HCT116 (cell line): ENCODE data around the gene TNFAIP3. TPM values are rescaled to one million over a fixed set of nuclear protein-coding genes. Genes with fewer than 3 reads are reported as not detected.

Experiments used
- ATAC-seq: fragments of 200-7000 bp; cut with Tn5 transposase; 2 replicates; pipeline ENCODE4 v1.9.1; 2020; ENCODE audit warnings: mild to moderate bottlenecking, moderate library complexity
- BruUV-seq: library from RNA; stranded (reverse); fragments of 400-500 nt; replicated peaks from 2 replicates; lab custom pipeline; 2021; lab: Mats Ljungman, UMichigan
- CTCF ChIA-PET: fragments of 300-600 bp; sonication (Branson Sonifier 250); formaldehyde crosslinking; loops from one replicate; lab custom pipeline; 2021; ENCODE audit warnings: antibody characterized with exemption; lab: Charles Lee
- POLR2A ChIA-PET: fragments of 300-600, 350-600 bp; sonication (Branson Sonifier 250); formaldehyde crosslinking; loops from one replicate; lab custom pipeline; 2021; ENCODE audit warnings: antibody characterized with exemption; lab: Charles Lee
- RAD21 ChIA-PET, 2 experiments: fragments of 300-600 bp; sonication (Branson Sonifier 250); formaldehyde crosslinking; loops; one replicate each; lab custom pipeline; 2023; ENCODE audit warnings: low total read pairs in 2 of 2; ENCODE audit not compliant: uncharacterized antibody in 2 of 2, unreplicated experiment in 2 of 2, low non-redundant PET in 1 of 2; lab: Charles Lee
- DNase-seq: peaks from one replicate; pipeline ENCODE4 v3.0.0-alpha.2; 2010; ENCODE audit warnings: low read depth, low spot score
- H2AFZ ChIP-seq: fragments of 200-600 bp; shearing (Covaris generic), sonication (generic); 2 replicates; pipeline ENCODE4 v1.6.1; 2017; ENCODE audit warnings: low read depth, mixed run types, mixed read lengths, antibody characterized with exemption, low read length; ENCODE audit not compliant: poor library complexity, severe bottlenecking
- H3K27ac ChIP-seq: 2 replicates; pipeline ENCODE4 v1.5.1; 2012; ENCODE audit warnings: low read depth, low read length
- H3K27me3 ChIP-seq: fragments of 200-600 bp; sonication (generic); 2 replicates; pipeline ENCODE4 v1.6.1; 2016; ENCODE audit warnings: mixed run types, low read length, mixed read lengths; ENCODE audit not compliant: insufficient read depth
- H3K36me3 ChIP-seq, 2 experiments: fragments of 200-500 bp in 1 of 2; fragments of 200-600 bp in 1 of 2; sonication (Bioruptor generic) in 1 of 2; sonication (generic) in 1 of 2; 2 replicates each; pipeline versions ENCODE4 v1.5.1 to v1.6.1; 2014 to 2016; ENCODE audit warnings: low read length in 2 of 2, inconsistent platforms in 1 of 2, mixed read lengths in 1 of 2, mixed run types in 1 of 2; ENCODE audit not compliant: insufficient read depth in 2 of 2, control insufficient read depth in 1 of 2
- H3K4me1 ChIP-seq, 2 experiments: fragments of 200-600 bp in 1 of 2; sonication (generic) in 1 of 2; 2 replicates each; pipeline versions ENCODE4 v1.5.1 to v1.6.1; 2012 to 2017; ENCODE audit warnings: low read length in 2 of 2, inconsistent platforms in 1 of 2, mild to moderate bottlenecking in 1 of 2, mixed read lengths in 1 of 2, mixed run types in 1 of 2, moderate library complexity in 1 of 2; ENCODE audit not compliant: insufficient read depth in 2 of 2, control insufficient read depth in 1 of 2
- H3K4me2 ChIP-seq: fragments of 200-600 bp; sonication (generic); 2 replicates; pipeline ENCODE4 v1.6.1; 2017; ENCODE audit warnings: mixed run types, low read length, mixed read lengths
- H3K4me3 ChIP-seq, 2 experiments: fragments of 200-600 bp in 1 of 2; sonication (generic) in 1 of 2; replicated peaks in 1 of 2; 2 replicates each; pipeline ENCODE4 v1.5.1; 2011 to 2016; ENCODE audit warnings: low read length in 2 of 2, control low read depth in 1 of 2, low read depth in 1 of 2, mild to moderate bottlenecking in 1 of 2, mixed read lengths in 1 of 2, mixed run types in 1 of 2
- H3K79me2 ChIP-seq: fragments of 200-600 bp; sonication (generic); 2 replicates; pipeline ENCODE4 v1.6.1; 2017; ENCODE audit warnings: mild to moderate bottlenecking, mixed run types, low read length, moderate library complexity, mixed read lengths; ENCODE audit not compliant: insufficient read depth
- H3K9ac ChIP-seq: fragments of 200-600 bp; sonication (generic); 2 replicates; pipeline ENCODE4 v1.6.1; 2016; ENCODE audit warnings: low read length, mixed read lengths
- H3K9me2 ChIP-seq: fragments of 200-600 bp; sonication (generic), shearing (Covaris generic); 2 replicates; pipeline ENCODE4 v1.6.1; 2017; ENCODE audit warnings: mixed run types, mild to moderate bottlenecking, moderate library complexity; ENCODE audit not compliant: insufficient read depth
- H3K9me3 ChIP-seq, 2 experiments: fragments of 200-500 bp in 1 of 2; fragments of 200-600 bp in 1 of 2; sonication (Bioruptor generic) in 1 of 2; sonication (generic) in 1 of 2; 2 replicates each; pipeline ENCODE4 v1.6.1; 2014 to 2017; ENCODE audit warnings: low read length in 2 of 2, mixed read lengths in 2 of 2, inconsistent platforms in 1 of 2, low read depth in 1 of 2, mild to moderate bottlenecking in 1 of 2, mixed run types in 1 of 2, moderate library complexity in 1 of 2; ENCODE audit not compliant: control insufficient read depth in 1 of 2, insufficient read depth in 1 of 2
- H4K20me1 ChIP-seq: fragments of 200-600 bp; sonication (generic), shearing (Covaris generic); 2 replicates; pipeline ENCODE4 v1.6.1; 2017; ENCODE audit warnings: mixed run types, mild to moderate bottlenecking, moderate library complexity; ENCODE audit not compliant: insufficient read depth
- ATF3 ChIP-seq: IDR thresholded peaks from 2 replicates; pipeline ENCODE4 v1.6.1; 2012
- CBX3 ChIP-seq: IDR thresholded peaks from 2 replicates; pipeline ENCODE4 v1.6.1; 2012; ENCODE audit warnings: low read depth
- CEBPB ChIP-seq: IDR thresholded peaks from 2 replicates; pipeline ENCODE4 v1.6.1; 2012; ENCODE audit warnings: low read depth
- EGR1 ChIP-seq: IDR thresholded peaks from 2 replicates; pipeline ENCODE4 v1.6.1; 2012; ENCODE audit warnings: low read depth
- ELF1 ChIP-seq: IDR thresholded peaks from 2 replicates; pipeline ENCODE4 v1.6.1; 2012; ENCODE audit warnings: low read depth, borderline replicate concordance
- EZH2 ChIP-seq: fragments of 200-600 bp; sonication (generic); IDR thresholded peaks from 2 replicates; pipeline ENCODE4 v1.6.1; 2017; ENCODE audit warnings: antibody characterized with exemption, mixed run types
- EZH2phosphoT487 ChIP-seq: fragments of 200-600 bp; IDR thresholded peaks from 2 replicates; pipeline ENCODE4 v1.6.1; 2018; ENCODE audit warnings: antibody characterized with exemption, borderline replicate concordance
- FOSL1 ChIP-seq: IDR thresholded peaks from 2 replicates; pipeline ENCODE4 v1.6.1; 2012; ENCODE audit warnings: low read depth
- JUND ChIP-seq: IDR thresholded peaks from 2 replicates; pipeline ENCODE4 v1.6.1; 2012
- POLR2A ChIP-seq: IDR thresholded peaks from 2 replicates; pipeline ENCODE4 v1.7.0; 2011; ENCODE audit warnings: borderline replicate concordance; ENCODE audit not compliant: insufficient read depth, insufficient read length; ENCODE audit errors: extremely low read depth
- POLR2AphosphoS5 ChIP-seq: IDR thresholded peaks from 2 replicates; pipeline ENCODE4 v1.6.1; 2011; ENCODE audit warnings: mild to moderate bottlenecking, low read depth, low read length, moderate library complexity
- RAD21 ChIP-seq: IDR thresholded peaks from 2 replicates; pipeline ENCODE4 v1.6.1; 2012; ENCODE audit warnings: low read depth, mild to moderate bottlenecking
- SIN3A ChIP-seq: IDR thresholded peaks from 2 replicates; pipeline ENCODE4 v1.6.1; 2012; ENCODE audit warnings: low read depth
- SRF ChIP-seq: IDR thresholded peaks from 2 replicates; pipeline ENCODE4 v1.6.1; 2012; ENCODE audit warnings: low read depth
- TCF7L2 ChIP-seq: IDR thresholded peaks from 2 replicates; pipeline ENCODE4 v1.7.0; 2011; ENCODE audit warnings: borderline replicate concordance, inconsistent platforms; ENCODE audit not compliant: insufficient read depth, insufficient read length; ENCODE audit errors: extremely low read depth
- YY1 ChIP-seq: IDR thresholded peaks from 2 replicates; pipeline ENCODE4 v1.6.1; 2011; ENCODE audit warnings: low read length, low read depth, moderate library complexity, mild to moderate bottlenecking; ENCODE audit not compliant: insufficient replicate concordance; ENCODE audit errors: extremely low read depth
- ZNF274 ChIP-seq: fragments of 200-500 bp; sonication (Bioruptor generic); IDR thresholded peaks from 2 replicates; pipeline ENCODE4 v1.6.1; 2014; ENCODE audit warnings: mild to moderate bottlenecking, low read depth, low read length, inconsistent platforms
- intact Hi-C: fragments of 100-400 bp; cut with micrococcal nuclease; formaldehyde crosslinking; loops from 2 replicates; pipeline ENCODE4 v1.10.0; 2022
- total RNA-seq: library from RNA; stranded (reverse); gene quantifications from one replicate; pipeline ENCODE4 v1.2.1, GENCODE V29; 2021; ENCODE audit not compliant: unreplicated experiment

Gene TNFAIP3
- total RNA-seq, 1 experiment from 2014 or later: 4.4 TPM

DNA sequence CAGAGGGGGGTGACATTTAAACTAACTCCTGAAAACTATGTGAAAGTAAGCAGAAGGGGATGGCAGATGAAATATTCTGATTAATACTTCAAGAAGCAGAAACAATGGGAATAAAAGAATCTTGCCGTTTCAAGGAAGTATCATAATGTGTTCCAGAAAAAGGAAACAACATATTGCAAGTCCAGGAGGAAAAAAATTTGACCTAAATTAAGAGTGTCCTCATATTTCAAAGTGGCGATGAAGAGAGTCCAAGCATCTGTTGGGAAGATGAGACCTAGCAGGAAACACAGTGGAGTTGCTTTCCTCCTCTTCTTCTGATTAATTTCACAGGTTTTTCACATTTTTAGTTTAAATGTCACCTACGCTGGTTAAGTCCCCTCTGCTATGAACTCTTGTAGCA, 45.6 kb upstream of the TNFAIP3 start:
- Histone ChIP-seq H4K20me1 (no peaks in the 10 kb centered on the region), H3K4me1 (no peaks in the 10 kb centered on the region), H3K9ac (no peak overlapping the region), H3K4me3 (no peak overlapping the region), H3K9me2 (no peaks in the 10 kb centered on the region), H3K27ac (no peak overlapping the region), H2AFZ (no peak overlapping the region), H3K9me3 (no peaks in the 10 kb centered on the region), H3K36me3 (no peaks in the 10 kb centered on the region), H3K27me3 (no peaks in the 10 kb centered on the region), H3K4me2 (no peak overlapping the region), H3K79me2 (no peaks in the 10 kb centered on the region)
- CTCF ChIA-PET: no interaction called here
- intact Hi-C loops: no loop called here
- DNase-seq (no peak), ATAC-seq (no peak)
- RAD21 ChIA-PET: no interaction called here
- TF ChIP-seq SIN3A (no peak), YY1 (no peak), EZH2phosphoT487 (no peak), ZNF274 (no peak), TCF7L2 (no peak)
- no TSS peak for BruUV-seq
- POLR2A ChIA-PET: no interaction called here

DNA sequence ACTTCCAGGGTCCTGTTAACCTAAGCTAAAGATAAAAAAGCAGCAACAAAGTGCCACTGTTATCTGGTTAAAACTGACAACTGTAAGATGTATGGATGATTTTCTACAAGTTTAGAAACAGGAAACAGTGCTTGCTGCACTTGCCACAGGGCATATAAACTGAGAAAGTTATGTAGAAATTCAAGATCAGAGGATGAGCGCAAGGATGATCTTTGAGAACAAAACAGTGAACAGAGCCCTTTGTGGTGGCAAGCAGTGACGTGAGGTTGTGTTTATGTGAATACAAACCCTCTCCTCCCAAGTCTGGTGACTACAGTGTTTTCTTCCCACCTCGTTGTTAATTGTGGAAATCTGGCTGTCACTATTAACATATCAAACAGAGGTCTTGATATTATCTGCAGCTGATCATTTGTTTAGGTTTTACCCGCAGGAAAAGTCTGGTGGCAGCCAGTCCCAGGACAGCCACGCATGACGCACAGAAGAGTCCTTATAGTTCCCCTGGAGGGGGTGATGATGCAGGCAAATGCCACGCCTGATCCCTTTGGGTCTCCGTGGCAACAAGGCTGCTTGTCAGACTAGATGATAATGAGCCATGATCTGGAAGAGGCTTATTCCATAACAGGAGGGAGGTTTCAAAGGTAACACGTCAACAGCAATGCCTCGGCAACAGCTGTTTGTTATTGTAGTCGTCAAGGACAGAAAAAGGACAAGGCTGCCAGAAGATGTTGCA, 43.1 kb upstream of the TNFAIP3 start:
- no peak for TF ChIP-seq SIN3A
- no peak for TF ChIP-seq YY1
- TF ChIP-seq RAD21: no peak
- no peak for TF ChIP-seq POLR2AphosphoS5
- no peak for TF ChIP-seq EZH2
- TF ChIP-seq CEBPB: no peak
- TF ChIP-seq EGR1: no peak
- no peak for TF ChIP-seq ELF1
- no peak for TF ChIP-seq POLR2A
- TF ChIP-seq SRF: no peak
- no peak for TF ChIP-seq ZNF274
- TF ChIP-seq JUND: no peak
- no peak for TF ChIP-seq TCF7L2
- no peak for TF ChIP-seq ATF3
- no peak for TF ChIP-seq CBX3
- TF ChIP-seq FOSL1: no peak
- H3K4me1 ChIP-seq: peaks cover 0 to 12% of the 10 kb centered on the region in 2 experiments; a peak in 2 of 4 replicates
- no peak overlapping the region for H2AFZ ChIP-seq
- no peaks in the 10 kb centered on the region for H3K79me2 ChIP-seq
- no TSS peak for BruUV-seq
- DNase-seq (no peak), ATAC-seq (no peak)
- no peaks in the 10 kb centered on the region for H3K9me2 ChIP-seq
- POLR2A ChIA-PET: no interaction called here
- RAD21 ChIA-PET: no interaction called here
- H3K9me3 ChIP-seq: no peaks in the 10 kb centered on the region
- CTCF ChIA-PET: no interaction called here
- H3K27ac ChIP-seq: no peak overlapping the region
- no peak overlapping the region for H3K9ac ChIP-seq
- no peaks in the 10 kb centered on the region for H3K27me3 ChIP-seq
- no peak overlapping the region for H3K4me2 ChIP-seq
- no peaks in the 10 kb centered on the region for H4K20me1 ChIP-seq
- no peak overlapping the region for H3K4me3 ChIP-seq
- intact Hi-C loops: no loop called here
- H3K36me3 ChIP-seq: no peaks in the 10 kb centered on the region
